ENCODE data around the gene KRT15. TPM values are rescaled to one million over a fixed set of nuclear protein-coding genes. Genes with fewer than 3 reads are reported as not detected.

Gene KRT15
- polyA plus RNA-seq, 1 donor (not counting 4 experiments of a cell fraction or from before 2014, with no cell fraction given): 729 TPM

GRCh38 chr17:41505809-41506767, 12.6 kb downstream of the KRT15 start:
- Histone ChIP-seq H3K79me2 (ENCODE audit: control insufficient read depth, insufficient read depth, low read length) (no peaks in the 10 kb centered on the region), H3K9me3 (ENCODE audit: control insufficient read depth, low read depth, low read length) (no peaks in the 10 kb centered on the region), H3K4me1 (ENCODE audit: control insufficient read depth, extremely low read depth, insufficient read depth, low read length) (peaks cover 14% of the 10 kb centered on the region), H3K36me3 (ENCODE audit: control insufficient read depth in 2 of 2, extremely low read depth in 1 of 2, insufficient read depth in 2 of 2, low read length in 2 of 2) (no peaks in the 10 kb centered on the region), H3K4me3 (ENCODE audit: control insufficient read depth in 2 of 3, extremely low read depth in 1 of 3, insufficient read depth in 2 of 3, low read depth in 1 of 3, low read length in 3 of 3) (no peak overlapping the region), H4K20me1 (ENCODE audit: control insufficient read depth, extremely low read depth, insufficient read depth, low read length) (no peaks in the 10 kb centered on the region), H2AFZ (ENCODE audit: control insufficient read depth, low read length) (no peak overlapping the region), H3K27ac (ENCODE audit: control insufficient read depth, insufficient read depth, low read length) (no peak overlapping the region), H3K9me1 (ENCODE audit: control insufficient read depth, extremely low read depth, insufficient read depth, low read length) (no peaks in the 10 kb centered on the region), H3K4me2 (ENCODE audit: control insufficient read depth, extremely low read depth, insufficient read depth, low read depth, low read length) (no peak overlapping the region), H3K27me3 (ENCODE audit: control insufficient read depth, extremely low read depth, insufficient read depth, low read length) (no peaks in the 10 kb centered on the region), H3K9ac (ENCODE audit: control insufficient read depth, extremely low read depth, insufficient read depth, low read length) (no peak overlapping the region)
- no peak for DNase-seq (ENCODE audit: low read depth, low spot score)
- dilution Hi-C loops (cut with MboI; ENCODE audit: extremely low pct_ligation_motif_present, low sequenced_read_pairs): no loop called here
- no peak for FAIRE-seq
- no peak for TF ChIP-seq CTCF (optimal IDR thresholded peaks at IDR 0.05 in 1 of 3, IDR thresholded peaks at IDR 0.05 in 1 of 3, conservative IDR thresholded peaks at IDR 0.05 in 1 of 3; ENCODE audit: extremely low read depth in 1 of 3, insufficient read depth in 2 of 3, low read length in 3 of 3)

DNA sequence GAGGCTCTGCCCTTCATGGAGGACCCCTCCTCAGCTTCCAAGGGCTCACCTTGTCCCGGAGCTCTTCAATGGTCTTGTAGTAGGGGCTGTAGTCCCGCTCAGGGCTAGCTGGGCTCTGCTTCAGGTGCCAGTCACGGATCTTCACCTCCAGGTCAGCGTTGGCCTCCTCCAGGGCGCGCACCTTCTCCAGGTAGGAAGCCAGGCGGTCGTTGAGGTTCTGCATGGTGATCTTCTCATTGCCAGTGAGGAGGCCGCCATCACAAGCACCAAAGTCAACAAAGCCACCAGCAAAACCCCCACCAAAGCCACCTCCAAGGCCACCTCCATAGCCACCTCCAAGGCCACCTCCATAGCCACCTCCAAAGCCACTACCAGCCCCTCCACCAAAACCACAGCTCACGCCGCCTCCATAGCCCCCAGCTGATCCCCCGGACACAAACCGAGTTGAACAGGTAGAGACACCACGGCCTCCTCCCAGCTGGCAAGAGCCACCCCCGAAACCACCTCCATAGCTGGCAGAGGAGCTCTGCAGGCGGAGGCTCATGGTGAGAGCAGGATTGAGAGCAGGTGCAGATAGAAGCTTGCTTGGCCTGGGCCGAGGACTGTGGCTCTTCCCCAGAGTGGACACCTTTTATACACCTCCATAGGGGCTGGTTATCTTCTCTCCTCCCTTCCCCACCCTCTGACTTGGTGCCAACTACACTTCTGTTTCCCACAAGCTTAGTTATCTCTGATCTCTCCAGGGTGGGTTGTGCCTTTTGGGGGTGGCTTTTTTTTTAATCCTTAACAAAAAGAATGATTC, 13.5 kb downstream of the KRT15 start, which contains the start of gene KRT13:
Gene KRT13 (minus strand): TSS at position 606 of the 802 bp plus-strand sequence. CDS start 62 bp downstream, at position 544.
- H3K4me1 ChIP-seq (ENCODE audit: control insufficient read depth, extremely low read depth, insufficient read depth, low read length): peaks cover 16% of the 10 kb centered on the region
- H3K27ac ChIP-seq (ENCODE audit: control insufficient read depth, insufficient read depth, low read length): no peak within 1 kb of the TSS
- H2AFZ ChIP-seq (ENCODE audit: control insufficient read depth, low read length): no peak within 1 kb of the TSS
- no peaks in the 10 kb centered on the region for H3K36me3 ChIP-seq (ENCODE audit: control insufficient read depth in 2 of 2, extremely low read depth in 1 of 2, insufficient read depth in 2 of 2, low read length in 2 of 2)
- no peak within 1 kb of the TSS for H3K4me3 ChIP-seq (ENCODE audit: control insufficient read depth in 2 of 3, extremely low read depth in 1 of 3, insufficient read depth in 2 of 3, low read depth in 1 of 3, low read length in 3 of 3)
- no peak within 1 kb of the TSS for H3K4me2 ChIP-seq (ENCODE audit: control insufficient read depth, extremely low read depth, insufficient read depth, low read depth, low read length)
- H3K9me3 ChIP-seq (ENCODE audit: control insufficient read depth, low read depth, low read length): no peaks in the 10 kb centered on the region
- no peaks in the 10 kb centered on the region for H3K27me3 ChIP-seq (ENCODE audit: control insufficient read depth, extremely low read depth, insufficient read depth, low read length)
- H3K9me1 ChIP-seq (ENCODE audit: control insufficient read depth, extremely low read depth, insufficient read depth, low read length): no peaks in the 10 kb centered on the region
- TF ChIP-seq EZH2 (IDR thresholded peaks at IDR 0.05; ENCODE audit: low read length): no peak
- no peak for TF ChIP-seq CTCF (optimal IDR thresholded peaks at IDR 0.05 in 1 of 3, IDR thresholded peaks at IDR 0.05 in 1 of 3, conservative IDR thresholded peaks at IDR 0.05 in 1 of 3; ENCODE audit: extremely low read depth in 1 of 3, insufficient read depth in 2 of 3, low read length in 3 of 3)
- no peak for DNase-seq (ENCODE audit: low read depth, low spot score)
- H3K79me2 ChIP-seq (ENCODE audit: control insufficient read depth, insufficient read depth, low read length): no peaks in the 10 kb centered on the region
- dilution Hi-C loops (cut with MboI; ENCODE audit: extremely low pct_ligation_motif_present, low sequenced_read_pairs): no loop called here
- no peak for FAIRE-seq
- H3K9ac ChIP-seq (ENCODE audit: control insufficient read depth, extremely low read depth, insufficient read depth, low read length): no peak within 1 kb of the TSS
- no peaks in the 10 kb centered on the region for H4K20me1 ChIP-seq (ENCODE audit: control insufficient read depth, extremely low read depth, insufficient read depth, low read length)
